ENCODE measurements around the gene TNRC6A.

GRCh38 chr16:24826096-24826690 lies 96.7 kb downstream of the TNRC6A start:
- TF ChIP-seq NRF1 (conservative IDR thresholded peaks at IDR 0.05; ENCODE audit: low read depth, low read length) (no peak), NFYA (IDR thresholded peaks at IDR 0.05; ENCODE audit: borderline replicate concordance, low read depth, low read length) (no peak), POLR2AphosphoS5 (IDR thresholded peaks at IDR 0.05; ENCODE audit: low read length) (no peak), SRF (IDR thresholded peaks at IDR 0.05; ENCODE audit: low read depth in 2 of 2, low read length in 2 of 2) (no peak), EZH2 (IDR thresholded peaks at IDR 0.05; ENCODE audit: borderline replicate concordance, control insufficient read depth, low read depth, low read length) (no peak), USF1 (IDR thresholded peaks at IDR 0.05; ENCODE audit: borderline replicate concordance, extremely low read length, insufficient read depth, low read depth, low read length) (no peak), CTCF (IDR thresholded peaks at IDR 0.05 in 2 of 3, conservative IDR thresholded peaks at IDR 0.05 in 1 of 3; ENCODE audit: control insufficient read depth in 2 of 3, extremely low read depth in 1 of 3, insufficient read depth in 1 of 3, low read depth in 3 of 3, low read length in 3 of 3) (no peak), RB1 (IDR thresholded peaks at IDR 0.05; ENCODE audit: borderline replicate concordance) (no peak), REST (IDR thresholded peaks at IDR 0.05; ENCODE audit: low read depth, low read length) (no peak), SPI1 (IDR thresholded peaks at IDR 0.05; ENCODE audit: borderline replicate concordance, insufficient read depth, low read depth, low read length) (no peak), POLR2A (IDR thresholded peaks at IDR 0.05; ENCODE audit: low read depth, low read length) (no peak), KAT2A (conservative IDR thresholded peaks at IDR 0.05; ENCODE audit: control insufficient read depth, low read depth, low read length) (no peak), MTA2 (IDR thresholded peaks at IDR 0.05; ENCODE audit: low read depth) (no peak)
- TF ChIP-seq, protein P1, sequence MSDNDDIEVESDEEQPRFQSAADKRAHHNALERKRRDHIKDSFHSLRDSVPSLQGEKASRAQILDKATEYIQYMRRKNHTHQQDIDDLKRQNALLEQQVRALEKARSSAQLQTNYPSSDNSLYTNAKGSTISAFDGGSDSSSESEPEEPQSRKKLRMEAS (IDR thresholded peaks at IDR 0.05; ENCODE audit: low read depth, low read length) = no peak
